Endothelial cell of umbilical vein (primary cell): ENCODE measurements around the gene PCSK6. TPM values are rescaled to one million over a fixed set of nuclear protein-coding genes. Genes with fewer than 3 reads are reported as not detected.

Source experiments
- BruUV-seq: library from RNA; stranded (reverse); fragments of 400-500 nt; replicated peaks from 2 replicates; lab custom pipeline; 2021; lab: Mats Ljungman, UMichigan
- CTCF ChIA-PET: fragments of 300-600, 350-600 bp; sonication (Branson Sonifier 250); formaldehyde crosslinking; loops from one replicate; lab custom pipeline; 2021; ENCODE audit warnings: antibody characterized with exemption, inconsistent platforms; lab: Charles Lee
- POLR2A ChIA-PET: fragments of 300-600, 350-600 bp; sonication (Branson Sonifier 250); formaldehyde crosslinking; loops from one replicate; lab custom pipeline; 2021; ENCODE audit warnings: antibody characterized with exemption, inconsistent platforms; lab: Charles Lee
- DNase-seq: peaks from one replicate; pipeline ENCODE4 v3.0.0-alpha.2; 2011; ENCODE audit warnings: low read depth, low spot score
- FAIRE-seq: peaks from 2 replicates; lab custom pipeline; 2011; peaks lifted over from hg19 to GRCh38; lab: Jason Lieb, UNC
- H2AFZ ChIP-seq: 2 replicates; pipeline ENCODE4 v1.6.0; 2012; ENCODE audit warnings: low read depth, low read length, control low read depth, inconsistent platforms
- H3K27ac ChIP-seq: 2 replicates; pipeline ENCODE4 v1.5.1; 2011; ENCODE audit warnings: low read depth, mild to moderate bottlenecking, control low read depth, low read length, moderate library complexity; ENCODE audit not compliant: insufficient read depth
- H3K27me3 ChIP-seq, 2 experiments: 2 replicates each; pipeline versions ENCODE4 v1.6.0 to v1.6.1; 2011; ENCODE audit warnings: low read length in 2 of 2, mixed read lengths in 1 of 2; ENCODE audit not compliant: control insufficient read depth in 2 of 2, insufficient read depth in 2 of 2
- H3K36me3 ChIP-seq, 2 experiments: 2 replicates in 1 of 2; 3 replicates in 1 of 2; pipeline ENCODE4 v1.5.1; 2011; ENCODE audit warnings: low read length in 2 of 2, mild to moderate bottlenecking in 1 of 2, moderate library complexity in 1 of 2; ENCODE audit not compliant: control insufficient read depth in 2 of 2, insufficient read depth in 2 of 2; ENCODE audit errors: extremely low read depth in 1 of 2
- H3K4me1 ChIP-seq: 3 replicates; pipeline ENCODE4 v1.5.1; 2011; ENCODE audit warnings: mild to moderate bottlenecking, low read length; ENCODE audit not compliant: control insufficient read depth, insufficient read depth; ENCODE audit errors: extremely low read depth
- H3K4me2 ChIP-seq: 2 replicates; pipeline ENCODE4 v1.6.1; 2011; ENCODE audit warnings: low read length, control low read depth, mixed read lengths; ENCODE audit not compliant: insufficient read depth
- H3K4me3 ChIP-seq, 3 experiments: fragments of 200-600 bp in 1 of 3; sonication (generic), shearing (Covaris generic) in 1 of 3; replicated peaks in 1 of 3; 2 replicates each; pipeline ENCODE4 v1.5.1; 2011 to 2016; ENCODE audit warnings: control low read depth in 3 of 3, low read length in 3 of 3, mild to moderate bottlenecking in 2 of 3, inconsistent platforms in 1 of 3, low read depth in 1 of 3, moderate library complexity in 1 of 3; ENCODE audit not compliant: insufficient read depth in 1 of 3
- H3K79me2 ChIP-seq: 2 replicates; pipeline ENCODE4 v1.6.0; 2012; ENCODE audit warnings: low read length, inconsistent platforms; ENCODE audit not compliant: control insufficient read depth, insufficient read depth
- H3K9ac ChIP-seq: replicated peaks from 2 replicates; pipeline ENCODE3; 2011; ENCODE audit warnings: low read length, control low read depth; ENCODE audit not compliant: insufficient read depth; ENCODE audit errors: extremely low read depth
- H3K9me1 ChIP-seq: replicated peaks from 3 replicates; pipeline ENCODE4 v1.6.0; 2011; ENCODE audit warnings: mild to moderate bottlenecking, low read length; ENCODE audit not compliant: control insufficient read depth, insufficient read depth; ENCODE audit errors: extremely low read depth
- H3K9me3 ChIP-seq: replicated peaks from 2 replicates; pipeline ENCODE4 v1.5.1; 2012; ENCODE audit warnings: low read length, inconsistent platforms; ENCODE audit not compliant: control insufficient read depth, insufficient read depth
- H4K20me1 ChIP-seq: replicated peaks from 2 replicates; pipeline ENCODE3; 2011; ENCODE audit warnings: mild to moderate bottlenecking, low read length; ENCODE audit not compliant: control insufficient read depth, insufficient read depth; ENCODE audit errors: extremely low read depth
- CTCF ChIP-seq, 2 donors: IDR thresholded peaks; 1 replicate in 1 of 2; 2 replicates in 1 of 2; pipeline ENCODE4 v1.5.1; 2011; ENCODE audit warnings: low read length in 2 of 2, mild to moderate bottlenecking in 2 of 2, moderate library complexity in 2 of 2, control low read depth in 1 of 2, inconsistent platforms in 1 of 2, low read depth in 1 of 2; ENCODE audit not compliant: insufficient read depth in 1 of 2; ENCODE audit errors: extremely low read depth in 1 of 2
- EZH2 ChIP-seq: IDR thresholded peaks from 2 replicates; pipeline ENCODE4 v1.6.1; 2012; ENCODE audit warnings: borderline replicate concordance, low read depth, mild to moderate bottlenecking, moderate library complexity, low read length, inconsistent platforms; ENCODE audit not compliant: severe bottlenecking
- FOS ChIP-seq: IDR thresholded peaks from 2 replicates; pipeline ENCODE4 v1.6.1; 2011; ENCODE audit warnings: mild to moderate bottlenecking, low read length, moderate library complexity, borderline replicate concordance; ENCODE audit not compliant: insufficient read depth
- GATA2 ChIP-seq: IDR thresholded peaks from 2 replicates; pipeline ENCODE4 v1.7.0; 2011; ENCODE audit warnings: low read depth, mild to moderate bottlenecking, moderate library complexity, mixed read lengths, low read length; ENCODE audit not compliant: insufficient read length, insufficient read depth
- JUN ChIP-seq: IDR thresholded peaks from 2 replicates; pipeline ENCODE4 v1.6.1; 2011; ENCODE audit warnings: borderline replicate concordance, low read depth; ENCODE audit not compliant: insufficient read length, insufficient read depth
- MAX ChIP-seq: IDR thresholded peaks from 2 replicates; pipeline ENCODE4 v1.6.1; 2011; ENCODE audit not compliant: insufficient read depth, insufficient read length
- MYC ChIP-seq: IDR thresholded peaks from one replicate; pipeline ENCODE4 v1.6.1; 2011; ENCODE audit warnings: mild to moderate bottlenecking, low read depth, low read length
- POLR2A ChIP-seq: IDR thresholded peaks from 2 replicates; pipeline ENCODE4 v1.6.1; 2012; ENCODE audit warnings: low read depth, mild to moderate bottlenecking, control low read depth, low read length
- POLR2AphosphoS5 ChIP-seq: IDR thresholded peaks from 2 replicates; pipeline ENCODE4 v1.6.1; 2012; ENCODE audit warnings: low read depth, mild to moderate bottlenecking, control low read depth, low read length, moderate library complexity; ENCODE audit not compliant: insufficient read depth
- dilution Hi-C: fragments of 300-500 bp; cut with MboI; formaldehyde crosslinking; loops from one replicate; pipeline ENCODE4 v1.15.0; 2019; ENCODE audit warnings: low sequenced_read_pairs; ENCODE audit not compliant: extremely low pct_ligation_motif_present
- intact Hi-C: fragments of 100-400 bp; cut with micrococcal nuclease; formaldehyde crosslinking; loops from one replicate; pipeline ENCODE4 v1.10.0; 2022
- polyA plus RNA-seq, 4 experiments: library from polyadenylated mRNA; depleted of rRNA in 3 of 4; stranded (reverse) in 3 of 4; unstranded in 1 of 4; fragments of >200 nt; gene quantifications; 2 replicates each; pipeline versions ENCODE4 v1.2.1 to v1.2.3, GENCODE V29; 2011 to 2012; ENCODE audit warnings: missing spikeins in 1 of 4
- total RNA-seq: library from RNA; stranded (reverse); gene quantifications from 2 replicates; pipeline ENCODE4 v1.2.3, GENCODE V29; 2021

PCSK6 gene
- total and polyA plus RNA-seq, 2 donors (not counting 3 experiments of a cell fraction or from before 2014, with no cell fraction given): 0.18 to 0.69 TPM

GRCh38 chr15:101273534-101273933, 216.0 kb downstream of the PCSK6 start:
- Histone ChIP-seq H3K79me2 (peaks cover 19% of the 10 kb centered on the region), H2AFZ (no peak overlapping the region), H3K27ac (no peak overlapping the region), H4K20me1 (no peaks in the 10 kb centered on the region), H3K9ac (no peak overlapping the region), H3K36me3 (peaks cover 25 to 28% of the 10 kb centered on the region in 2 experiments), H3K4me1 (peaks cover 11% of the 10 kb centered on the region), H3K9me1 (no peaks in the 10 kb centered on the region), H3K4me2 (no peak overlapping the region), H3K4me3 (no peak overlapping the region), H3K9me3 (no peaks in the 10 kb centered on the region), H3K27me3 (no peaks in the 10 kb centered on the region)
- no peak for FAIRE-seq
- POLR2A ChIA-PET: no interaction called here
- BruUV-seq: no TSS peak
- intact Hi-C loops: no loop called here
- TF ChIP-seq POLR2AphosphoS5 (no peak), FOS (no peak), POLR2A (no peak), MYC (no peak), EZH2 (no peak)
- dilution Hi-C loops: no loop called here
- no peak for DNase-seq
- CTCF ChIA-PET: interaction anchor here (1.7 to 2.9 kb wide), 2 partner anchors 15 to 265 kb away, joined by 6 to 10 read pairs; no protein-coding TSS in a partner anchor

- BruUV-seq: no TSS peak
- peaks cover 25 to 28% of the 10 kb centered on the region in 2 experiments for H3K36me3 ChIP-seq
- no peaks in the 10 kb centered on the region for H3K9me1 ChIP-seq
- CTCF ChIA-PET: interaction anchor here (1.7 to 2.9 kb wide), 2 partner anchors 16 to 264 kb away, joined by 6 to 10 read pairs; no protein-coding TSS in a partner anchor
- no peak overlapping the region for H2AFZ ChIP-seq
- H3K9me3 ChIP-seq: no peaks in the 10 kb centered on the region
- intact Hi-C loops (no loop called here), dilution Hi-C loops (no loop called here)
- H3K4me3 ChIP-seq: no peak overlapping the region
- H4K20me1 ChIP-seq: no peaks in the 10 kb centered on the region
- DNase-seq (no peak), FAIRE-seq (no peak)
- H3K79me2 ChIP-seq: peaks cover 19% of the 10 kb centered on the region
- H3K9ac ChIP-seq: no peak overlapping the region
- H3K4me1 ChIP-seq: peaks cover 8% of the 10 kb centered on the region
- H3K4me2 ChIP-seq: no peak overlapping the region
- no peak for TF ChIP-seq CTCF (IDR thresholded peaks at IDR 0.05; ENCODE audit: extremely low read depth in 1 of 2, insufficient read depth in 1 of 2, low read depth in 1 of 2, low read length in 2 of 2)
- no peak for TF ChIP-seq POLR2AphosphoS5
- TF ChIP-seq GATA2: no peak
- no peak for TF ChIP-seq FOS
- TF ChIP-seq MYC: no peak
- no peak for TF ChIP-seq POLR2A
- TF ChIP-seq EZH2: no peak
- no peak for TF ChIP-seq MAX
- no peak for TF ChIP-seq JUN
- H3K27ac ChIP-seq: no peak overlapping the region
- H3K27me3 ChIP-seq: no peaks in the 10 kb centered on the region
- POLR2A ChIA-PET: no interaction called here
These were observed 216.9 kb downstream of the PCSK6 start for GRCh38 chr15:101272584-101272983.
